Activated CD8-positive, alpha-beta memory T cell treated with anti-CD3 and anti-CD28 coated beads for 4 hours (primary cell): ENCODE results near the gene PBX2.
"Not testable (repeated sequence)": the region's sequence is repeated elsewhere in the genome, so short reads cannot be mapped to it uniquely, and the experiment has no call there.

ENCODE experiments used
- DNase-seq, 2 donors: peaks; one replicate each; pipeline ENCODE4 v3.0.0-alpha.2; 2020; ENCODE audit warnings: low read depth in 2 of 2

PBX2 gene

DNA sequence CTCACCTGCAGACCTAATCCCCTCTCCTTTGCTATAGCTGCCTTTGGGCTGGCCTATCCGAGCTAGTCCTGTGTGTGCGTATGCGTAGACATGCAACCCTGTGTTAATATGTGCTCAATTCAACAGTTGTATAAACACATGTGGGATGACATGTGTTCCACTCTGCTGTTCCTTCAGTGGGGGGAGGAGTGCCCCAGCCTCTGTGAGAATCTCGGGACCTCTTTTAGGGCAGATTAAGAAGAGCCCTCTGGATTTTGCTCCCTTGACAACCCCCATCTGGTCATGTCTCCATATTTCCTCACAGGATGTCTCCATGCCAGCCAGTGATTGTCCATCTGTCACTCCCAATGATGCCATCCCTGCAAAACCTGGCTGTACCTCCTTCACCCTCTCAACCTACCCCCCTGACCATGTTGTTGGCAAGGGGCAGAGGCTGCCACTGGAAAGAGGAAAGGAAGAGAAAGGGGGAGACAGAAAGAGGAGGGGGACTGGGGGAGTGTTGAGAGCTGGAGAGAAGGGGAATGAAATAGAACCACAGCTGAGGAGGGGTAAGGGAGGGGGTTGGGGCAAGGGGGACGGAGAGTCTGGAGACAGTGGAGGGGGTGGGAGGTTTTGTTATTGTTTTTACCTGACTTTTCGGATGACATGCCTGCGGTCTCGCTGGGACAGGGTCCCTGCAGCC lies 38.7 kb downstream of the PBX2 start:
- no peak for DNase-seq

DNA sequence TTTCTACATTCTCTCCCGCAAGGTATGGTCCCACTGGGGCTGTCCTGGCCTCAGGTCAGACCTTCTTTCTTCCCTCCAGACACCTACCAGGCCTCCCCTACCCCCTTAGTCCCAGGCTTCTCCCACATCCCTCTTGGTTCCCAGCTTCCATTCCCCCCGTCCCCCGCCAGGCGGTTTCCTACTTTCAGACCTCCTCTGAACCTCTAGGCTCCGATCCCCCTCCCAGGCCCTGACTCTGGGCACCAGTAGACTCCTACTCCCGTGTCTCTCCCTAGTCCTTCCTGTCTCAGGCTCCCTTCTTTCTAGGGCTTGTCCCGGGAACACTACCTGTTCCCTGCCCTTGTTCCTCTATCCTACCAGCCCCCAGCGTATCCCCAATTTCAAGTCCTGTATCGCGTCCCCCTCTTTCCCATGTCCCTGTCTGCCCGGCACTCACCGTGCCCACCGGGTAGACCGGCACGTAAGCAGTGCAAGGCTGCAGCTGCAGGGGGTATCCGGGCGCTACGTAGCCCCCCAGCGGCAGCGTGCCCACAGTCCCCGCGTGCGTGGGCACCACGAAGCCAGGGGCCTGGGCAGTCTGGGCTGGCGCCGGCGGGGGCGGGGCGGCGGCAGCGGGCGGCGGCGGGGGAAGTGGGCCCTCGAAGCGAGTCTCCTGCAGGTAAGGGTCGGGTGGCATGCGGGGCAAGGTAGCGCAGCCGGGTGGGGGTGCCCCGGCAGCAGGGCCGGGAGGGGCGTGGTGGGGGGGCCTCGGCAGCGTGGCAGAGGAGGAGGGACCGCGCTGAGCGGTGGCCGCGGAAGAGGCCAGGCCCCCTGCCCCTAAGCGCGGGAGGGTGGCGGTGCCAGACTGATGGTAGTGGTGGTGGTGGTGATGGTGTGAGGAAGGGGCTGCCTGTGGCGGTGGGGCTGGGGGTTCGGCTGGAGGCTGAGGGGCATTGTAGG lies 39.8 kb downstream of the PBX2 start:
- no peak for DNase-seq

DNA sequence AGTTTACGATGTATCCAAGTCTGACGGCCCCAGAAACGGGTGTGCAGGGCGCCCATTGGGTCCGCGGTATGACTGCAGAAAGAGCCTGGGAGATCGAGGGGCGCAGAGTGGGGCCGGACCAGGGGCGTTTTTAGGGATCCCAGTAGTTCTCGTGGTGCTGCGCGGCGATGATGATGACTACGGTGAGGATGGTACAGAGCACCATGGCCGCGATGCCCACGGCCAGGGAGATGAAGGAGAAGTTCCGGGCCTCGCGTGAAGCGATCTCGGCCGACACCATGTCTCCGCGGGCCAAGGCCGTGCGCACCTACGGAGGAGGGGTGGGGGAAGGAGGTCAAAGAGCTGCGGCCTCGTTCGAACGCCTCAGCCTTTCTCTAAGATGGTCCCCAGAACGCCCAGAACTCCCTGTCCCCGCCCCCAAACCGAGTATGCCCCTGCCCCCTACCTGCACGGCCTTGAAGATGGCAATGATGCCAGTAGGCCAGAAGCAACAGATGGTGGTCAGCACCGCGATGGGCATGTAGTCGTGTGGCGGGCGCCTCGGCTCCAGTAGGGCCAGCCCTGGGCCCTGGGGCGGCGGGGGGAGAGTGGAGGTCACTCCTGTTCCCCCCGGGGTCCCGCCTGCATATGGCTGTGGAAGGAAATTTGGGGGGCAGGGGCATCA lies 40.8 kb downstream of the PBX2 start:
- no peak for DNase-seq

DNA sequence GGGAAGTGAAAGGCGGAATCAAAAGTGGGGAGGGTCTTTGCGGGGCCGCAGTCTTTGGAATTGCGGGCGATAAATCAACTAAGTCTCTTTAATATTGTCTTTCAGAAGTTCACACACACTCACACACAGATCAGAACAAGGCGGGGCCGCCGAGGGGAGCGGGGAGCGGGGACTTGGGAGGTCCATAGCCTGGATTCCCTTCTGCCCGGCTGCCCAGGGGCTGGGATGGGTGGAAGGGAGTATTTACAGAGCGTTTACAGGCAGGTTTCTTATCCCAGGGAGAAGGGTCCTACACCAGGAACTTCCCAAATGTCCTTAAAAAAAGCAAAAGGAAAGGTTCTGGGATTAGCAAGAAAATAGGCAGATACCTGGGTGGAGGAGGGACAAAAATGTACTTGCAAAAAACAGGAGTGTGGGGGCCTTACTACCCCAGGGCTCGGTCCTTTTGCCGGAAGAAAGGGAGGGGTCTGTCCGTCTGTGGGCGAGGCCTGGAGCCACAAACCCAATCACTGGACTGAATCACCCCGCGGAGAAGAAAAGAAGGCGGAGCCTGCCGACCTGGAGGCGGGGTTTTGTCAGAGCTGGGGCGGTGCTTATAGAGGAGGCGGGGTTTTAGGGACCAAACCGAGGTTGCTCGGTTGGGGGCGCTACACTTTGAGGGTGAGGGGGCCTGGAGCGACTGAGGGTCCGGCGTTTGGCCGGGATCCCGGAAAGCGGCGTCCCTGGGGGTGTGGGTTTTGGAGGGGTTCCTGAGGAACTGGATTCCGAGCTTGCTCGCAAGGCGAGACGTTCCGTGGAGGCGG lies 41.5 kb downstream of the PBX2 start:
- peak; percentile 31 to 32 for DNase-seq

DNA sequence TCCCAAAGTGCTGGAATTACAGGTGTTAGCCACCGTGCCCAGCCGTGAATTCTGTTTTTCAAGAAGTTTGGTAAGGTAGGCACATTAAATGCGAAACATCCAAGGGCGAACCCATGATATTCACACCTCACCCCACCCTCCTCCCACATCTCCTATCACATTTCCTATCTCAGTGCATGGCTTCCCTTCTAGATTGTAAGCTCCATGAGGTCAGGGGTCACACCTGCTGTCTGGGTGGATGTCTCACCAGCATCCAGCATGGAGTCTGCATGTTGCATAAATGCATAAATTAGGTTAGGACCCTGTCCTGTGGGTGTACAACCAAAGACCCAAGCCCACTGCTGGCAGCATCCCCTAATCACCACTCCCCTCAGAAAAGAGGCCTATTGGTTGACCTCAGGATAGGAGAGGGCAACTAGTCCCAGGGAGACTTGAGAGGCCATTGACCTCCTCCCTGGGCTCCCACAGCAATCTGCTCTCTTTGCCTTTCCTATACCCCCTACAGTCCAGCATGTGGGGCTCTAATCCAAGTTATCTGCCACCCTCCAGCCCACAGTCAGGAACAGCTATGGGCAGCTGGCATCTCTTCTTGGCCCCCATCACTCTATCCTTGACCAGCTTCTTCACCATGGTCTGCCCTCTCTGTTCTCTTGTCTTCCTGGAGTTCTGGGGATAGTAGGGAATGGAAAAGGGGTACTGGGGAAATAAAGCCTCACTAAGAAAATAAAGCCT lies 42.4 kb downstream of the PBX2 start:
- no peak for DNase-seq

DNA sequence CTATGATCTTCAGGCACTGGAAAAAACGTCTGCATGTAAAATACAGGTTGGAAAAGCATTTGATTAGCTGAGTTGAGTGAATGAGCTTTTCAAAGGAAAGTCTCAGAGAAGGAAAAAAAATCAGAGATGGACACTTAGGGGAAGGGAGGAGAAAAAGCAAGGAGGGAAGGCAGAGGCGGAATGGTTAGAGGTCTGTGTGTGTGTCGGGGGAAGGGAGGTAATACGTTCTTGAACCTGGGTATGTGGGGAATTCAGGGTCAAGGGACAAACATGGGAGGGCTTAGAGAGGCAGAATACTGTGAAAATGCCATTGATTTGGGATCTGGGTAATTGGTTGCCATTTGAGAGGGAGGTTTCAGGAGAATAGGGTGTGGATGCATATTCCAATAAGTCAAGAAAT lies 43.3 kb downstream of the PBX2 start:
- no peak for DNase-seq

DNA sequence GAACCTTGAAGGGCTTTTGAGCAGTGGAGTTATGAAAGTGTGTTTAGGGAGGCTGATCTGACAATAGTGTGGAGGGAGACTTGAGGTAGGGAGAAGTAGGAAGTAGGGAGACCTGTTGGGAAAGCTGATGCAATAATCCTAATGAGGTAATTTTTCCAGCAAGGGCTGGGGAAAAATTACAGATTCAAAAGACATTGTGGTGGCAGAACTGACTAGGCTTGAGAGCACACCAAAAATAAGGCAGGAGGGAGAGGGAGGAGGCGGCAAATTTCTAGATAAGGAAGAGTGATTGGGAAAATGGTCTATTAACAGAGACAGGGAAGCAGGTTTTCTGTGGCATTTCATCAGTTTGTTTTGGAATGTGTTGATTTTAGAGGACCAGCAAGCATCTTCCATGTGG lies 43.7 kb downstream of the PBX2 start:
- DNase-seq: no peak

DNA sequence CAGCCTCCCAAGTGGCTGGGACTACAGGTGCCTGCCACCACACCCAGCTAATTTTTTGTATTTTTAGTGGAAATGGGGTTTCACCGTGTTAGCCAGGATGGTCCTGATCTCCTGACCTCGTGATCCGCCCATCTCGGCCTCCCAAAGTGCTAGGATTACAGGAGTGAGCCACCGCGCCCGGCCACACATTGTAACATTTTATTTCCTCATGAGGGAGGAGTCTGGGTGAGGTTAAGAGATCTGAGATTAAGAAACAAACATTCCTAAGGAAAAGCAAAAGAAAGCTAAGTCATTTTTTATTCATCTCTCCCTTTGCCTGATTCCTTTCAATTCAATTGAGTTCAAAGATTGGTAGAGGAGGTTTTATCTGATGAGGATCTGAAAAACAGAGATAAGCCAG lies 45.8 kb downstream of the PBX2 start:
- DNase-seq: not testable (repeated sequence)

DNA sequence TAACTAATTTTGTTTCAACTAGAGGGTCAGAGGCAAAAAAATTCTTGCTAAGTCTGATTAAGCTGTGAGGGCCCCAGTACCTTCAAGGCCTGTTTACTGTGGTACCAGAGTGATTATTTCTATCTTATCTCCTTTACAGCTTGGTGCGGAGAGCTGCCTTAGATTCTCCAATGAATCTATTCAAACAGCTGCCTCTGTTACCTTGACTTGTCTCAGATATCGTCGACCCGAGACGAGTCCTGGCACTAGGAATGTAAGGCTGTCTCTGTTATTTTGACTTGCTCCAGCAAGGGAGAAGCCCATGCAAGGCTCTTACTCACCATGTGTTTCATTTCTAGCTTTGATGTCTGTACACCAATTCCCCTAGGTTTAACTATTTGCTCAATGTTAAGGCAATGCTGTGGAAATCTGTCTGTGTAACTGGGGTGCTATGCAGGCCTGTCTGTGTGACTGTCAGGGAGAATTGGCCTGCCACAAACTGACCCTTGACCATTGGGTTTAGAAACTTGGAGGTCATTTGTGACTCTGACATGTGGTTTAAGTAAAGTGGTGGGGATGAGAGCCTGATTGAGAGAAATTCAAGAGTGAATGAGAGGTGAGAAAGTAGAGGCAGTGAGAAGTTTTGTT lies 49.5 kb downstream of the PBX2 start:
- no peak for DNase-seq

DNA sequence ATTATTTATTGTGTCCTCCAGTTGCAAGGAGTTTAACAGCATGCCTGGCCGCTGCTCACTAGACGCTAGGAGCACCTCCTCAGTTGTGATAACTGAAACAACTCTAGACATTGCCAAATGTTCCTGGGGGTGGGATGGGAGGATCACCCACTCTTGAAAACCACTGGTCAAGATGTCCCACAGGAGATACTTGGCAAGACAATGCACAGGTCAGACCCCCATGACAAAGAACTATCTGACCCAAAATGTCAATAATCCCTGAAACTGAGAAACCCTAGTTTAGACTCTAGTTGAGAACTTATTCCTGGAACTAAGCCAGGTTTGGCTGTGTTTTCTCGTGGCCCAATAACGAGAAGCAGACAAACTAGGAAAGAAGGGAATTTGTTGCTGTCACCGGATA lies 50.4 kb downstream of the PBX2 start:
- DNase-seq: no peak

DNA sequence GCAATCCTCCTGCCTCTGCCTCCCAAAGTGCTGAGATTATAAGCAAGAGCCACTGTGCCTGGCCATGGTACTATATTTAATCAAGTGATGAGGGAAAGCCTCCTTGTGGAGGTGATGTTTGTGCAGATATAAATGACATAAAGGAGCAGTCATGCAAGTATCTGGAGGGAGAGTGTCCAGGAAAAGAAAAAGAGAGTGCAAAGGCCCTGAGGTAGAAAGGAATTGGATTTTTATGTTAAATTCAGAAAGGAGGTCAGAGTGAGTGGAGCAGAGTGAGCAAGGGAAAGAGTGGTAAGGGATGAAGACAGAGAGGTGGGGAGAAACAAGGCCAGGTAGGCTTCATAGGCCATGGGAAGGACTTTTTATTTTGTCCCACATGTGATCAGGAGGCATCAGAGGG lies 52.5 kb downstream of the PBX2 start:
- no peak for DNase-seq
